Measurements from ENCODE around the gene OLR1.

DNA sequence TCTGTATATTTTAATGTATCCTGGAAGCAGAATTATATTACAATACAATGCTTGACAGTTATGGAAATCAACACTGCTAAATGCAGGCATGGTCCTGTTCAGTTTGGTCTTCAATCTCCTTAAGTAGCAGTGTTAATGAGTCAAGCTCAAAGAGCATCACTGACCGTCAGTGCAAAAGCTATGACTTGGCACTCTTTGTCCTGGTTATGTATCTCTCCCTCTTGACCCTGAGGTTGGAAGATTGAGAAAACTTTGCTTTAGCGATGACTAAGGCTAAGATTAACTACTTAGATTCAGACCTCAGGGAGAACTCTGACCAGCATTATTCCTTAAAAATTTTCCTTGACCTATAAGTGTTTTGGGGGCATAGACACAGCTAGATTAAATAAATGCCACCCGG is 52.9 kb downstream of the OLR1 start:
- TF ChIP-seq MYC (IDR thresholded peaks at IDR 0.05; ENCODE audit: low read depth, low read length) (no peak), CTCF (IDR thresholded peaks at IDR 0.05; ENCODE audit: extremely low read depth in 1 of 2, insufficient read depth in 1 of 2, low read depth in 1 of 2, low read length in 2 of 2) (no peak), POLR2AphosphoS5 (IDR thresholded peaks at IDR 0.05; ENCODE audit: insufficient read depth, low read depth, low read length) (no peak)

All from endothelial cell of umbilical vein (primary cell).